SK-MEL-5 (cell line): ENCODE measurements around the gene WDR27. TPM values are rescaled to one million over a fixed set of nuclear protein-coding genes. Genes with fewer than 3 reads are reported as not detected.
"Not testable (repeated sequence)": the region's sequence is repeated elsewhere in the genome, so short reads cannot be mapped to it uniquely, and the experiment has no call there.

Experiments used
- DNase-seq: peaks from one replicate; pipeline ENCODE4 v3.0.0-alpha.2; 2016; ENCODE audit warnings: low read depth, low spot score
- in situ Hi-C: cut with HindIII; loops from 2 replicates; pipeline ENCODE4 v1.10.0; 2016; ENCODE audit warnings: low sequenced_read_pairs, high pct_unique_total_duplicates, low pct_unique_long_range_greater_than_20kb
- total RNA-seq: library from RNA; depleted of rRNA; stranded (reverse); fragments of >200 nt; shearing (Covaris generic); gene quantifications from 2 replicates; pipeline ENCODE4 v1.2.3, GENCODE V29; 2014

Gene WDR27
- total RNA-seq, 1 experiment from 2014 or later, result 10.2 TPM

DNA sequence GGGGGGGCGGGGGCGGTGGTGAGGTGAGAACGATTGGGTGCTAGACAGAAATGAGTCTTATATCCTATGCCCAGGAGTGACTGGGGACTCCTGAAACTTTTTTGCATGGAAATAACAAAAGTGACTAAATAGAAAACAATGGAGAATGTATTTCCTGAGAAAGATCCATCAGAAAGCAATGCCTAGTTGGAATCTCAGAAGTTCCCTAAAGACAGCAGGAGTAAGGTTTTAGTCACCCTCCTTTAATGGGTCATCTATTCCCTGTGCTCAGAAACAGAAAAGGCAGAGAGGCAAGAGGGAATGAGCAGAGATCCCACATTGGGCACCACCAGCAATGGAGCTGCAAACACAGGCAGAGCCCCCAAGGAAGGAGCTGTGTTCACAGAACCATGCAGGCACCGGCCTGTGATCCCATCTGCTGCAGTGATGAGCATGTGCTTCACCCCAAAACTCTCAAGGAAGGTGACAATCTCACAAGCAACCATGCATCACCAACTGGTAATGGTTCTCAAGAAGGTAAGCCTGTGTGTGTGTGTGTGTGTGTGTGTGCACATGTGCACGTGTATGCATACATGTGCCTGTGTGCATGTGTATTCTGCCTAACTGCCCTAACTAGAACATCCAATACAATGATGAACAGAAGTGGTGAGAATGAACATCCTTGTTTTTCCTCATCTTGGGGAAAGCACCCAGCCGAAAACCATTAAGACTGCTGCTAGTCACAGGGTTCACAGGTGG is 168.4 kb downstream of the WDR27 start:
- no peak for DNase-seq
- in situ Hi-C loops, result no loop called here

DNA sequence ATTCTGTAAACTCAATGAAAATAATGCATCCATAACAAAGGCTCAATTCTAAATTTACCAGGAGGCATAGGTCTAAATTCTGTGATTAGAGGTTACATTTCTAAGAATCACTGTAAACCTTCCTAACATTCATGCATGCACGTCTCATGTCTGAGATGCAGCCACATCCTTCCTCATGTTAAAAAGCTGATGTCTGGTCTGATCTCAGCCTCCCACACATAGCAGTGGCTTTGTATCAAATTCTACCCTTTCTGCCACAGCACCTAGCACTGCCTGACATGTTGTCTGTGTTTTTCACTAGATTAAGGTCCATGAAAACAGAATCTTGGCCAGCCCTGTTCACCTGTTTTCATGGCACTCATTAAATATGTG is 171.1 kb downstream of the WDR27 start:
- in situ Hi-C loops, result no loop called here
- no peak for DNase-seq

DNA sequence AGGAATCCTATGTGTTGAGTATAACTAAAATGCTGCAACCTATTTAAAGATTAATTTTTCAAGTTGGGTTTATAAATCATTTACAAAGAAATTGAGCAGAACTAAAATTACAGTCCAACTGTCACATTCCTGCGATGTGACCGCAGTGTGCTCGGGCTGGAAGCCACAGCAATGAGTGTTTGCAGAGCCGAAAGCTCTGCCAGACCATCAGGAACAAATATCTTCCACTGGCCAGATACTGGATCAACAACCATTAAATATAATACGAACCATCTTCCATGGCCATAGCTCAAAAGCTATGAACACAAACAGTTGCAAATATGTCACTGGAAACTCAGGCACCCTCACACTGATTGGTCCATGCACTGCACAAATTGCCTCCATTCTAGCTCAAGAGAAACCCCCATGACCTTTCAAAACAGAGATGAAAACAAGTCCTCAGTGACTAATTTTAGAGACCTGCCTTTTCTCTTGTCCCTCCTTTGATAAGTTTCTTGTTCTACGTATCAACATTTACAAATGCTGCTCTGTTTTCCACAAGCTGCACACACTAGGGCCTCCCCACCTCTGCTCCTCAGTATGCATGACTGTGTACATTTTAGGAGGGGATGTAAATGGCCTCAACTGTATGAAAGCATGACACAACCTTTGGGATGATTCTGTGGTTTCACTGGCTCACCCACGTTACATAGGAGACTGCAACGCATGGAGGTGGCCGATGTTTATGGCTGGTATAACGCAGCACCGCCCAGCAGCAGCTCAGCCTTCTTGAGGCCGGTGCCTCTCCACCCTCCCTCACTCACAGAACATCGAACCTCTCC is 171.7 kb downstream of the WDR27 start:
- in situ Hi-C loops, result no loop called here
- DNase-seq, result no peak

DNA sequence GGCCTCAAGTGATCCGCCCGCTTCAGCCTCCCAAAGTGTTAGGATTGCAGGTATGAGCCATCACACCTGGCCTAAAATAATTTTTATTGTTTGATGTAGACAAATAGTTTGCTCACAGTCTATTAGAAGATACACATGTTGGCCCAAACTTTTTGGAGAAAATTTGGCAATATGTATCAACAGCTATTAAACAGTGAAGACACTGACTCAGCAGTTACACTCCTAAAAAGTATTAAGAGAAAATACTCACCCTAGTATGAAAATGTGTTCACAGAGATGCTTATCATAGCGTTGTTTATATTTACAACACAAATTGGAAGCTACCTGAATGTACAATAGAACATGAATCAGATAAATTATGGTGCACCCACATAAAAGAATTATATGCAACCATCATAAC is 173.1 kb downstream of the WDR27 start:
- in situ Hi-C loops, result no loop called here

DNA sequence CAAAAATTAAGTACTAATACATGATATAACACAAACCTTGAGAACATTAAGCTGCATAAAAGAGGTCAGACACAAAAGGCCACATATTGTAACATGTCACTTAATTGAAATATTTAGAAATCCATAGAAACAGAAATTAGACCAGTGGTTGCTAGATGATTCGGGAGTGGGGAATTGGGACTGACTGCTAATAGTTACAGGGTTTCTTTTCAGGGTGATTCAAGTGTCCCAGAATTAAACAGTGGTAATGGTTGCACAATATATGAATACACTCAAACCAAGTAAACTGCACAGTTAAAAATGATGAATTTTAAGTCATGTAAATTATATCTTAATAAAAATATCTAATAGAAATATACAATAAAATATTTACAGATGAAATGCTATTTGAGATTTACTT is 174.5 kb downstream of the WDR27 start:
- DNase-seq, result no peak
- in situ Hi-C loops, result no loop called here

More for the DNA sequence above, 173.1 kb downstream of the WDR27 start:
- DNase-seq, result no peak

DNA sequence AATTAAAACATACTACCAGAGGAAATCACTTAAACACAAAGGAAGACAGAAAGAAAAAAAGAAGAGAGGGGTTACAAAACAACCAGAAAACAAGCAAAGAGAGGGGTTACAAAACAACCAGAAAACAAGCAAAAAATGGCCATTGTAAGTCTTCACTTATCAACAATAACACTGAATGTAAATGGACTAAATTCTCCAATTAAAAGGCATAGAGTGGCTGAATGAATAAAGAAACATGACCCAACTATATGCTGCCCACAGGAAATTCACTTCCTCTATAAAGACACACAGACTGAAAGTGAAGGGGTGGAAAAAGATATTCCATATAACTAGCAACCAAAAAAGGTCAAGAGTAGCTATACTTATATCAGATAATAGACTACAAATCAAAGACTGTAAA is 180.0 kb downstream of the WDR27 start:
- no peak for DNase-seq
- in situ Hi-C loops, result no loop called here

DNA sequence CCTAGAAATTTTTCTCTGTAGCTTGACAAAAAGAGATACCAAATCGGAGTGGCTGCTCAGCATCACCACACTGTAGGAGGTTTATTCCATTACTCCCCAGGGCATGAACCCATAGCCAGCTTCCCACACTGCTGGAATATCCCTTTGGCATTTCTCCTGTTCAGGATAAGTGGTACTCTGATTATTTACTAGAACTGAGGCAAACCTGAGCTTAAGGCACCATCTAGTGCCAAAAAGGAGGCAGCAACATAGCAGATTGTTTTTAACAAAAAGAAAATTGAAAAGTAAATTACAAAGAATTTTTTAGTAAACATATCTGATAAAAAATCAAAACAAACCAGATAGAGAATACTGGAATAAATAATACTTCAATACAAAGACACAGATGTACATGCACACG is 181.7 kb downstream of the WDR27 start:
- DNase-seq, result peak; percentile 36
- in situ Hi-C loops, result no loop called here

DNA sequence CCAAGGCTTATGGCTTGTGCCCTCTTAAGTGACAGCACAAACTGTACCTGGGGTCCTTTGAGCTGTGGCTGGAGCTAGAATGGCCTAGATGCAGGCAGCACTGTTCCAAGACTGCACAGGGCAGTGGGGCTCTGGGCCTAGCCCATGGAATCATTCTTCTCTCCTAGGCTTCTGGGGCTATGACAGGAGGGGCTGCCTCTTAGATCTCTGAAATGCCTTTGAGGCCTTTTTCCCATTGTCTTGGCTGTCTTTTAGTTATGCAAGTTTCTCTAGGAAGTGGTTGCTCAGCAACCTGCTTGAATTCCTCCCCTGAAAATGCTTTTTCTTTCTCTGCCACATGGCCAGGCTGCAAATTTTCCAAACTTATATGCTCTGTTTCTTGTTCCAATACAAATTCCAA is 183.4 kb downstream of the WDR27 start:
- in situ Hi-C loops, result no loop called here

DNA sequence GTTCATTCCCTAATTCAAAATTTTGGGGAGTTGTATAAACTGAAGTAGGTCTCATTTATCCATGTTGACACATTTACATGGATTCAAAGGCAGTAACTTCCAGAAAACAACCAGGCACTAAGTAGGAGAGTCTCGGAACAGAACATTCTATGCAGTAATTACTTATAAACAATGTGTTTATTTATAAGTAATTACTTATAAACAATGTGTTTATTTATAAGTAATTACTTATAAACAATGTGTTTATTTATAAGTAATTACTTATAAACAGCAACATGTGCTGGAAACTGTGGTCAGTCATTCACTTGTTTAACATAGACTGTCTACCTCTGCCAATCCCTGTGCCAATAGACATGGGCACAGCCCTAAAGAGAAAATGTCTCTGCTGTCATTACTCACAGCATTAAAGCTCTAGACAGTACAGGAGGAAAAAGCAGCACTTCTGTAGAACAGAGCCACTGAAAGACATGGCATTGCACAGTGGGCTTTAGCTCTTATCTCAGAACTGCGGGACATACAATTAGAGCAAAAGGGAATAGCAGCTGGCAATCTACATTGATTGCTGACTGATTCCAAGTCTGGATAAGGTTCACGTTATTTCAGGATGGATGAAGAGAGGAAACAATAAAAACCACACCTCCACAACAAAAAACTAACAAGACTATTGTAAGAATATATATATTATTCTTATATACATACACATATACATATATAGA is 188.2 kb downstream of the WDR27 start:
- DNase-seq, result no peak
- in situ Hi-C loops, result no loop called here

More for the DNA sequence above, 183.4 kb downstream of the WDR27 start:
- no peak for DNase-seq

DNA sequence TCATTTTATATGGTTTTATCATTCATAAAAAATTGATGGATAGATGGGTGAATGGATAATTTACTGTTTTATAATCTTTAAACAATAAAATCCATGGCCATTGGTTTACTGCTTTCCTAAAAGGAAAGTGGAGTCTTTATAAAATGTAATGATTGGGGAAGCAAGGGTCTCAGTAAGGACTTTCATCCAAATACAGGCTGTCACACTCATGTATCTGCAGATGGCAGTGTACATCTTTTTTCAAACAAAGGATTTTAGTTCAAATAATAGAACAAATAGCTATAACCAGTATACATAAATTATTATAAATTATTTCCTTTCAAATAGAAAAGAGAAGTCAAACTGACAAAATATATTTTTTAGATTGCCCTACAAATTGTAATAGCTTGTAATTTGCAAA is 190.0 kb downstream of the WDR27 start:
- in situ Hi-C loops, DNase-seq: not testable (repeated sequence)

DNA sequence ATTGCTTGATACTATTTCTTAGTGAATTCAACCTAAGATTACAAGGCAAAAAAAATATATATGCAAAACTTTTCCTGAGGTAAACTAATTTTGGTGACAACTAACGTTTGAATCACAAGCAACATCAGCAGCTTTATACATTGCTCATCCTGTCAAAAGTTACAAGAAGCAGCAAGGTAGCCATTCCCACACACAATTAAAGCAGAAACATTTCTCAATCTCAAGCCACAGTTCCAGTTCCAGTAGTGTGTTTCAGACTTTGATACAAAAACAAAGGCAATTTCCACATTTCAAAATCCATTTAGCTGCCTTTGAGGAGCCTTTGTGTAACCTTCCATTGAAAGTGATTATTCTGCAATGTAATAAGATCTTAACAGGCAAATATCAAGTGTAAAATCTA is 191.0 kb downstream of the WDR27 start:
- in situ Hi-C loops, result no loop called here
- DNase-seq, result no peak

DNA sequence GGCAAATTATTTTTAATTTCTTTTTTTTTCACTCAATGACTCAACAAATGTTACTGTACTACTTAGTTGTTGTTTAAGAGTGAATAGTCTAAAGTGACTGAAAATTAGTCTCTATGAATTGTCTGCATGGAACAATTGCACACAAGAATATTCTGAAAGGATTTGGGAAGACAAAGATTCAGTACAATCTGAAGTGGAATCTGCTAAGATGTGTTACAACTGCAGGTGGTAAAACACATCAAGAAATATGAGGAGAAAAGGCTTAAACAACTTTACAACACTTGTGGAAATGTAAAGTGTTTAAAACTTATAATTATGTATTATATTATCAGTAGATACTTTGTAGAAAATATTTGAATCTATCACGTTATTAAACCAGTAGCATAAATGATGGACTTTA is 193.4 kb downstream of the WDR27 start:
- DNase-seq, result no peak
- in situ Hi-C loops, result no loop called here

DNA sequence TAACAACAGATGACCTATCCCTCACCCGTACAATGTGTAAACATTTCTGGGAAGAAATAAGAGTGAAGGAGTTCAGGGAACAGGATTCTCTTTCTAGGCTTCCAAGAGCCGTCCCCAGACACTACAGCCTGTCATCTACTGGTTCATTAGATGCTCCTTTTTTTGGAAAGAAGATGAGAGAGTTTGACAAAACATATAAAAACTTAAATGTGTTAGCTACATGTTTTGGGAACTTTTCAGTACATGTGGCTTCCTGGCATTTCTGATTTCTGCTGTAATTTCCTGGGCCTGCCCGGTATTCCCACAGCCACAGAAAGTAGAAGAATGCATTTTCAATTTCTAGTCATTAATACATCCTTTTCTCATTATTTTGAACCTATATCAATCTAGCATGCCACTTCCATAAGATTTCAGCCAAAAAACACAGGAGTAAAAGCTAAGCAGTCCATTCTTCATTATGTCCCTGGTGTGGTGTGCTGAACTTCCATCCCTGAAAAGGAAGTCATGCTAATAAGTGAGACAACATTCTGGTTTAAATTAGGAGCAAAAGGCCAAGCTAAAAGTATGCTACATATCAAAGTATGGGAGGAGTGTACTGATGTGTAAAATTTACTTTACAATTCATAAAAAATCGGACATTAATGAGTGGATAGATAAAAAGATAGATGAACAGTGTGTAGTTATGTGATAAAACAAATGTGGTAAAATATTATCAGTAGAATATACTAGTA is 198.2 kb downstream of the WDR27 start:
- DNase-seq, result no peak
- in situ Hi-C loops, result no loop called here

DNA sequence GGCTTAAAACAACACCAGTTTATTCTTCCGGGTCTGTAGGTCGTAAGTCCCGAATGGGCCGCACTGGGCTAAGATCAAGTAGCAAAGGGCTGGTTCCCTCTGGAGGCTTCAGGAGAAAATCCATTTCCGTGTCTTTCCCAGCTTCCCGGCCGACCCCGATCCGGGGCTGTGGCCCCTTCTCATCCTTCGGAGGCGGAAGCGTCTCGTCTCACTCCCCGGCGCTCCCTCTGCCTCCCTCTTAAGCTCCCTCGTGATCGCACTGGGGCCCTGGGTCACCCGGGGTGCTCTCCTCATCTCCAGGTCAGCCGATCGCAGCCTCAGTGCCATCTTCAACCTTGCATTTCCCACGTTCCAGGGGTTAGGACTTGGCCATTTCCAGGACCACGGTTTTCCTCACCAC is 199.4 kb downstream of the WDR27 start:
- in situ Hi-C loops, result no loop called here

DNA sequence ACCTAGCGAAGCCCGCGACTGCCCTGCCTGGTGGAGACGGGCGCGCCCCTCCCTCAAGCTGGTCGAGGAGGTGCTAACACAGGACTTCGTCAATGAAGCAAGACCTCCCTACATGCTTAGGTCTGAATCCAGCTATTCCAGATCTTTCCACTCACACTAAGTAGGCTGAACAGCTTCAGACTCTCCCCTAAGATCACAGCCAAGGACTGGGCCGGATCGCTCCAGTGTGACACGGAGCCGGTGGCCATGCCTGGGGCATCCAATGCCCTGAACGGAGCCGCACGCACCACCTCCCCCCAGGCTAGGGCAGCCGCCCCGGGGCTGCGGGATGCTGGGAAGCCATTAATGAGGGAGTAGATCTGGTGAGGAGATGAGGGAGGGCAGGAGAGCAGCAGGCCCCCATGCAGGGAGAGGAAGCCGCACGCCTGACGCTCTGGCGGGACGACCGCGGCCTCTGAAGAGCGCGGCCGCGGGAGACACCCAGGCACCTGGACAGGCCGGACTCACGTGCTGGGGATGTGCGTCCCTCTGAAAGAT is 200.0 kb downstream of the WDR27 start:
- in situ Hi-C loops, result no loop called here
- no peak for DNase-seq

More for the DNA sequence above, 199.4 kb downstream of the WDR27 start:
- no peak for DNase-seq

DNA sequence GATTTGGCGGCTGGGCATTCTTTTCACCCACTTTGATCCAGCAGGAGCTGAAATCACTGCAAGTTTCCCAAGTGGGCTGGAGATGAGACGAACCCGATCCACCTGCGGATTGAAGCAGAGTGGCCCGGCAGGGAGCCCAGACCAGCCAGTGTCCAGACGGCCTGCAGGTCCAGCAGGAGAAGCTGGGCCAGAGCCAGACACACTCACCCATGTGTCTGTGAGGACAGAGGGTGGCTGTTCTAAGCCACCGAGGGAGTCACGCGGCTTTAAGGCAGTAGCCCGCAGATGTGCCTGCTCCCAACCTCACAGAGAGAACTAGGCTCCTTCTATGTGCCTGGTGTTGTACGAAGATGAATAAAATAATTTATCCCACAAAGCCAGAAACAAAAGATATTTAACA is 200.7 kb downstream of the WDR27 start:
- in situ Hi-C loops, result no loop called here
- no peak for DNase-seq

DNA sequence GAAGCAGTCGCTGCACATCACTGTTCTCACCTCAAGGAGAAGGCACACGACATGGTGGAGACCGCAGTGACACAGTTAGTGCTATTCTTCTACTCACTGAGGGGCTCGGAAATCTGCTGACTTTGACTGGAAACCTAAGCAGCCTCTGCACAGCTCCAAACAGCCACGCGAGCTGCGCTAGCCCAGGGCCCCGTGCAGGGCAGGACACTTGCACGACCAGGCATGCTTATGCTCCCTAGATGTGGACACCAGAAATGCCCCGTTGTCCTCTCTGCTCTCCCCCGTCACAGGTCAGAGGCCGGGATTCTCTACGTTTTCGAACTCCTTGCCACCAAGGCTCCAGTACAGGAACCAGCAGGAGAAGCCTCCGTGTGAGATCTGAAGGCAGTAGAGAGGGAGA is 201.1 kb downstream of the WDR27 start:
- no peak for DNase-seq
- in situ Hi-C loops, result no loop called here

DNA sequence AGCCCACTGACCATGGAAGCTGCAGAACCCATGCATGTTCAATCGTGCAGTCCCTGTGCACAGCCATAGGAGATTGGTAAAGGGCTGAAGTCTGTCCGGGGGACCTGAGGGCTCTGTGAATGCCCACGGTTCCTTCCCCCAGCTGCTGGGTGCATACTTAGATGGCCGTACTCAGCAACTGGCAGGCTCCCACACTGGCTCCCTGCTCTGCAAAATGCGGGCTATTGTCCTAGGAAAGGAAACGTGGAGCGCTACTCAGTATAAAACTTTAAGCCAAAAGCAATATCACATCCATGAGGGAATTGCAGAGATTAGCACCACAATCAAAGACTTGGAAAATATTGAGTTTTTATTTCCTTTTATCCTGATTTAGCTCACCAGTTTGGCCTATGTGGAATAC is 202.0 kb downstream of the WDR27 start:
- in situ Hi-C loops, result no loop called here
- DNase-seq, result no peak
